ENCODE measurements around the gene SLC9A9. TPM values are rescaled to one million over a fixed set of nuclear protein-coding genes. Genes with fewer than 3 reads are reported as not detected.

Gene SLC9A9
- total RNA-seq, 1 donor from 2014 or later: 3.0 TPM

GRCh38 chr3:143565951-143566350, 282.3 kb downstream of the SLC9A9 start:
- no peak for DNase-seq (ENCODE audit: low read depth)
- TF ChIP-seq CTCF (IDR thresholded peaks at IDR 0.05; ENCODE audit: insufficient read depth, low read length, poor library complexity, severe bottlenecking): no peak
- Histone ChIP-seq H3K36me3 (ENCODE audit: control insufficient read depth, insufficient read depth, low read length) (no peaks in the 10 kb centered on the region), H3K4me3 (ENCODE audit: low read depth, low read length) (no peak overlapping the region), H3K27me3 (ENCODE audit: control insufficient read depth, insufficient read depth, low read length) (no peaks in the 10 kb centered on the region)

GRCh38 chr3:143563786-143564185, 284.5 kb downstream of the SLC9A9 start:
- no peak overlapping the region for H3K4me3 ChIP-seq (ENCODE audit: low read depth, low read length)
- no peak for TF ChIP-seq CTCF (IDR thresholded peaks at IDR 0.05; ENCODE audit: insufficient read depth, low read length, poor library complexity, severe bottlenecking)
- DNase-seq (ENCODE audit: low read depth): no peak

GRCh38 chr3:143562789-143563188, 285.5 kb downstream of the SLC9A9 start:
- Histone ChIP-seq H3K36me3 (ENCODE audit: control insufficient read depth, insufficient read depth, low read length) (no peaks in the 10 kb centered on the region), H3K27me3 (ENCODE audit: control insufficient read depth, insufficient read depth, low read length) (no peaks in the 10 kb centered on the region), H3K4me3 (ENCODE audit: low read depth, low read length) (no peak overlapping the region)
- no peak for DNase-seq (ENCODE audit: low read depth)
- TF ChIP-seq CTCF (IDR thresholded peaks at IDR 0.05; ENCODE audit: insufficient read depth, low read length, poor library complexity, severe bottlenecking): no peak

More at GRCh38 chr3:143563786-143564185, 284.5 kb downstream of the SLC9A9 start:
- Histone ChIP-seq H3K27me3 (ENCODE audit: control insufficient read depth, insufficient read depth, low read length) (no peaks in the 10 kb centered on the region), H3K36me3 (ENCODE audit: control insufficient read depth, insufficient read depth, low read length) (no peaks in the 10 kb centered on the region)

GRCh38 chr3:143559296-143559695, 289.0 kb downstream of the SLC9A9 start:
- no peak for TF ChIP-seq CTCF (IDR thresholded peaks at IDR 0.05; ENCODE audit: insufficient read depth, low read length, poor library complexity, severe bottlenecking)
- no peak for DNase-seq (ENCODE audit: low read depth)
- Histone ChIP-seq H3K4me3 (ENCODE audit: low read depth, low read length) (no peak overlapping the region), H3K27me3 (ENCODE audit: control insufficient read depth, insufficient read depth, low read length) (no peaks in the 10 kb centered on the region), H3K36me3 (ENCODE audit: control insufficient read depth, insufficient read depth, low read length) (no peaks in the 10 kb centered on the region)

- no peaks in the 10 kb centered on the region for H3K27me3 ChIP-seq (ENCODE audit: control insufficient read depth, insufficient read depth, low read length)
- DNase-seq (ENCODE audit: low read depth): no peak
- no peak overlapping the region for H3K4me3 ChIP-seq (ENCODE audit: low read depth, low read length)
- H3K36me3 ChIP-seq (ENCODE audit: control insufficient read depth, insufficient read depth, low read length): no peaks in the 10 kb centered on the region
- no peak for TF ChIP-seq CTCF (IDR thresholded peaks at IDR 0.05; ENCODE audit: insufficient read depth, low read length, poor library complexity, severe bottlenecking)
Measured at GRCh38 chr3:143552851-143553250, 295.4 kb downstream of the SLC9A9 start.

- H3K4me3 ChIP-seq (ENCODE audit: low read depth, low read length): no peak overlapping the region
- TF ChIP-seq CTCF (IDR thresholded peaks at IDR 0.05; ENCODE audit: insufficient read depth, low read length, poor library complexity, severe bottlenecking): no peak
- DNase-seq (ENCODE audit: low read depth): no peak
- no peaks in the 10 kb centered on the region for H3K36me3 ChIP-seq (ENCODE audit: control insufficient read depth, insufficient read depth, low read length)
- no peaks in the 10 kb centered on the region for H3K27me3 ChIP-seq (ENCODE audit: control insufficient read depth, insufficient read depth, low read length)
Measured at GRCh38 chr3:143551761-143552160, 296.5 kb downstream of the SLC9A9 start.
